GM19351 (cell line): ENCODE measurements around the gene CDH13.

Experiments
- ATAC-seq: cut with Tn5 transposase; IDR thresholded peaks from one replicate; pipeline ENCODE4 v1.9.1; 2021; ENCODE audit warnings: mild to moderate bottlenecking, moderate library complexity; ENCODE audit not compliant: unreplicated experiment

The CDH13 gene

GRCh38 chr16:83681381-83681956, 1054.7 kb downstream of the CDH13 start:
- ATAC-seq, result no peak

GRCh38 chr16:83682116-83682867, 1055.5 kb downstream of the CDH13 start:
- no peak for ATAC-seq

GRCh38 chr16:83682868-83683235, 1056.1 kb downstream of the CDH13 start:
- ATAC-seq, result no peak

- no peak for ATAC-seq
Measured at GRCh38 chr16:83685615-83686165, 1058.9 kb downstream of the CDH13 start.

DNA sequence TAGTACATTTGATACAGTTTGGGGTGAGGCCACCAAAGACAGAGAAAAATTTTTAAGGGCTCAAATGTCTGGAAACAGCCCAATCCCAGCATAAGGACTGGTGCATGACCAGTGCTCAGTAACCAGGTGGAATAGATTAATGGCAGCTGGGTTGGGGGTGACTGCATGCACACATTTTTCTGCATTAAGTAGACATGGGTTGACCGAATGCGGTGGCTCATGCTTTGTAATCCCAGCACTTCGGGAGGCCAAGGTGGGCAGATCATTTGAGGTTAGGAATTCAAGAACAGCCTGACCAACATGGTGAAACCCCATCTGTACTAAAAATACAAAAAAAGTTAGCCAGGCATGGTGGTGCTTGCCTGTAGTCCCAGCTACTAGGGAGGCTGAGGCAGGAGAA, 1060.0 kb downstream of the CDH13 start:
- ATAC-seq, result no peak

- ATAC-seq, result no peak
Measured at GRCh38 chr16:83689385-83689831, 1062.6 kb downstream of the CDH13 start.

- ATAC-seq, result no peak
Measured at GRCh38 chr16:83692224-83692623, 1065.5 kb downstream of the CDH13 start.

- ATAC-seq, result no peak
Measured at GRCh38 chr16:83698964-83699363, 1072.2 kb downstream of the CDH13 start.

- no peak for ATAC-seq
Measured at GRCh38 chr16:83699817-83700216, 1073.0 kb downstream of the CDH13 start.

DNA sequence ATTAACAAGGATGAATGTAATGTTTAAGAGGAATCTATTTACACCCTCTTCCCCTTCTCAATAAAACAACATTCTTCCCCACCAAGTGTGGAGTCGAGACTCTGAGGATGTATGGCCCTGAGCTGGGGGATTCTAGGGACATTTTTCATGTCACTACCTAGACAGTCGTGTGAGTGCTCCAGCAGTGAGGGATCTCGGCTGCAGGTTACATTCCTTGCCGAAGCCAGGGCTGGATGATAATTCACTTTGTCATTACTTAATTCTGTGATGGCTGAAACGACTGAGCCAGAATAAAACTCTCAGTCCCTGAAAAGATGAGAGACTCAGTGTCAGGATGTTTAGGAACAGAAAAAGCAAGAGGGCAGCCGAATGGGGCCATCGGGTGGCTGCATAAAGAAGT, 1074.1 kb downstream of the CDH13 start:
- no peak for ATAC-seq

GRCh38 chr16:83701494-83701893, 1074.7 kb downstream of the CDH13 start:
- no peak for ATAC-seq

- ATAC-seq, result no peak
Measured at GRCh38 chr16:83704656-83705055, 1077.9 kb downstream of the CDH13 start.

DNA sequence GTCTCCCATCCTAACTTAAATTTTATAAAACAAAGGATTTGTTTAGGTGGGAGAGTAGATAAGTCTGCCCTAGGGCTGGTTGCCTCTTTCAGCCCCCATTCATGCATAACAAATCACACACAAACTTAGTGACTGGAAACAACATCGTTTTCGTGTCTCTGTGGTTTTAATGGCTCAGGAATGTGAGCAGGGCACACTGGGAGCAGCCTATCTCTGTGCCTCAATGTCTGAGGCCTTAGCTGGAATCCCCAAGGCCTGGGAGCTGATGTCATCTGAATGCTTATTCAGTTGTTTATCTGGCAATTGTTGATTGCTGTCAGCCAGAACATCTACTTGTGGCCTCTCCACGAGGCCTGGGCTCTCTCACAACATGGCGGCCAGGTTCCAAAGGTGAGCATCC, 1079.1 kb downstream of the CDH13 start:
- ATAC-seq, result no peak

DNA sequence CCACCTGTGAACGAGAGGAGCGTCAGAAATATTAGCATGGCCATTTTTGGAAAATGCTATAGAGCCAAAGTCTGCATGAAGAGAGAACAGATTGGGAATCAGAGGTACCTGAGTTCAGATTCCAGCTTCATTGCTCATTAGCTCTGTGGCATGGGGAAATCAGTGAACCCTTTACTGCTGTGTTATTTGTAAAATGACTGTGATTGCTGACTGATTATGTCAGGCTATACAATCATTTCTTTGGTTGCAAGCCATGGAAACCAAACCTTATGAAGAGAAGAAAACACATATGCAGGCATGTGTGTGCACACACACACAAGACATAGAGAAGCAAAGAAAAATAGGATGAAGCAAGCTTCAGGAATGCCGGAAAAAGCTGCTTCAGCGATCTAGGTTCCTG, 1079.6 kb downstream of the CDH13 start:
- no peak for ATAC-seq

DNA sequence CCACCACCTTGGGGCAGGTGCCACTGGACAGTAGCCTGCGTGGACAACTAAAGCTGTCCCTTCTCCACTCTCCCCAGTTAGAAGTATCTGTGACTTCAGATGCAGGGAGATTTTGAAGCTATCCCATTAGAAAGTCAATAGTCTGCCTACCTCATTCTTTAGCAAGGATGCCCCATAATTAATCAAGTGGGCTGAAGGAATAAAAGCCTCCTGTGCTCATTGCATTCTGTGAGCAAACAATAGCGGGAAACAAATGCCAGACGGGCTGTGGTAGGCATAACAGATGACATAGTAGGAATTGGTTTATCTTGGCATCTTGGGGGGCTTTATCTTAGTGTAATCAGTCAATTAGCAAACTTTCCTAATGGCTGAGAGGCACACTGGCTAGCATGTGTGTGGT, 1084.3 kb downstream of the CDH13 start:
- no peak for ATAC-seq

DNA sequence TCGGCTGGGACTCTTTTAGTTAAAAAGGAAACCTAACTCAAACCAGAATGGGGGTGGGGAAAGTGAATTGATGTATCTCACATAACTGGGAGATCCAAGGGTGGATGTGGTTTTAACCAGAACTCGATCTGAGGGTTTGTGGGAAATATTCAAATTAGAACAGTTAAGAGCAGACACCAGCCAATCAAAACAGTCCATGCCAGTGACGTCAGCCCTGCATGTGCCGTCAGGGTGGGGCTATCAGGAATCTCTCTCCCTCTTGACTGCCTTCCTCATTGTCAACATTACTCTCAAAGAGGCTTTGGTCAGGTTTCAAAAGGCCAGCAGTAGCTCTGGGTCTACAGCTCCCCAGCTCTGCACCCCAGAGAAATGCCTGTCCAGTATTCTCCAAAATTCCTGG, 1086.8 kb downstream of the CDH13 start:
- ATAC-seq, result no peak

- no peak for ATAC-seq
Measured at GRCh38 chr16:83714286-83714685, 1087.5 kb downstream of the CDH13 start.

DNA sequence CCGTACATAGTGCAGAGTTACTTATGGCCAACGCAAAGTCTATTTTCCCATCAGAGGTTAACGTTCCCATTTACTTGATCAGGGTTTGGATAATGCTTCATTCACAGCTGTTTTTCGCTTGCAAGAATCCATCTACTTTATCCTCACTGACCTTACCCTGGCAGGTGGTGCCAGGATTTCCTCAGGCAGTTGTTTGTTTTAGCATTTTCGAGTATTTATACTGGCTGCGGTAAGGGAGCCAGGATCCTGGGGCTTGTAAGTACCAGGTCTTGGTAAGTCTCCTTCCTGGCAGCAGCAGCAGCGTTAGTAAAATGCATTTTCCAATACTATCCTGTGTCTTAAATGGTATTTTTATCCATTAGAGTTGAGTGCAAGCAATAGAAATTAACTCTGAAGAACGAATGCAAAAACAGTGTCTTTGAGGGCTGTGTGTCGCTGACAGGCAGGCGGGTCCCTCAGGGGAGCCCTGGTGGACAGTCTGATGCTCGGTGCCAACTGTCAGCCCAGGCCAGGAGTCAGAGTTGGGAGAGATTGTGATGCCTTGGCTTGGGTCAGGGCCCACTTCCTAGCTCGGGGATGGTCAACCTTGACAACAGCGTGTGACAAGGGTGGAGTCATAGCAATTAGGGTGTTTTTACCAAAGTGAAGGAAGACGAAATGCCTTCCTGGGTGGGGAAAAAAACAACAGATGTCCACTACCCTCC, 1088.6 kb downstream of the CDH13 start:
- ATAC-seq, result no peak

- ATAC-seq, result no peak
Measured at GRCh38 chr16:83717308-83717707, 1090.5 kb downstream of the CDH13 start.

DNA sequence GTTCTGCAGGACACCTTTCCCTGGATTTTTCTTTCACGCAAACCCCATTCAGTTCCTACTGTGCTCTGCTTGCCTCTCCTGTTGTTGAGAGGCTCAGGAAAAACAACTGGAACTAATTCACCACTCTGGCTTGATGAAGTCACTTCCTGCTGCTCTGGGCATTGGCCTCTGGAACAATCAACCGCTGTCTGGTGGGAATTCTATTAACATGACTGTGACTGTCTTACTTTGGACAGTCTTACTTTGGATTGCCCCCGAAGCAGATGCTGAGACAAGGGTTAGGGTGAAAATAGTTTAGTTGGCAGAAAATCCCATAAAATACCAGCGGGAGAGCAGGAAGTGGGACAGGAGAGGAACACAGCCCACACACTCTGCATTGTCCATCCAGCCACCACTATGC, 1091.0 kb downstream of the CDH13 start:
- no peak for ATAC-seq

DNA sequence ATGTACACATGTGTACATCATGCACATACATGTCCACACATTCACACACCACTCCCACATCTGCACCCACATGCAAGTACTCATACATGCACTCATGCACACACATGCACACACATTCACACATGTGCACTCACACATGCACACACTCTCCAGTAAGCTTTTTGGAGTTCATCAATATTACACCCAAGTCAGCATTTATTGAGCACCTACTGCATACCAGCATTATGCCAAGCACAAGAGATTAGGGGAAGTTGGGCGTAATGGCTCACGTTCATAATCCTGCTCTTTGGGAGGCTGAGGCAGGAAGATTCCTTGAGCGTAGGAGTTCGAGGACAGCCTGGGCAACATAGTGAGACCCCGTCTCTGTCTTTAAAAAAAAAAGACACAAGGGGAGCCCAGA, 1093.4 kb downstream of the CDH13 start:
- ATAC-seq, result no peak

- ATAC-seq, result no peak
Measured at GRCh38 chr16:83720981-83721380, 1094.2 kb downstream of the CDH13 start.
